ENCODE results near the gene GNG8.

GRCh38 chr19:46613525-46613924 is 22.5 kb downstream of the GNG8 start:
- TF ChIP-seq CTCF (conservative IDR thresholded peaks at IDR 0.05; ENCODE audit: low read length) (no peak), EZH2phosphoT487 (IDR thresholded peaks at IDR 0.05; ENCODE audit: borderline replicate concordance, low read depth, low read length) (no peak)

All from OCI-LY7 (cell line).